Nephron (organoid): Measurements from ENCODE around the gene C1orf21.

ENCODE experiments used
- H3K27ac Mint-ChIP-seq, 3 experiments: 2 replicates each; pipeline ENCODE4 v1.8.0; 2020; ENCODE audit warnings: mixed read lengths in 3 of 3, mild to moderate bottlenecking in 2 of 3, moderate library complexity in 1 of 3
- H3K27me3 Mint-ChIP-seq: 2 replicates; pipeline ENCODE4 v1.8.0; 2021; ENCODE audit warnings: low read depth, mild to moderate bottlenecking, moderate library complexity, mixed read lengths
- H3K36me3 Mint-ChIP-seq: 2 replicates; pipeline ENCODE4 v1.8.0; 2020; ENCODE audit warnings: low read depth, mixed read lengths
- H3K4me1 Mint-ChIP-seq: 2 replicates; pipeline ENCODE4 v1.8.0; 2020; ENCODE audit warnings: mixed read lengths
- H3K4me3 Mint-ChIP-seq, 3 experiments: 2 replicates each; pipeline ENCODE4 v1.8.0; 2020; ENCODE audit warnings: mild to moderate bottlenecking in 3 of 3, mixed read lengths in 3 of 3, moderate library complexity in 2 of 3
- H3K9me3 Mint-ChIP-seq: 2 replicates; pipeline ENCODE4 v1.8.0; 2020; ENCODE audit warnings: mixed read lengths
- CTCF ChIP-seq, 3 experiments: fragments of 200-600 bp; sonication (generic); IDR thresholded peaks; one replicate each; pipeline ENCODE4 v1.5.0; 2021; ENCODE audit warnings: antibody characterized with exemption in 3 of 3; ENCODE audit not compliant: unreplicated experiment in 3 of 3

C1orf21 gene

DNA sequence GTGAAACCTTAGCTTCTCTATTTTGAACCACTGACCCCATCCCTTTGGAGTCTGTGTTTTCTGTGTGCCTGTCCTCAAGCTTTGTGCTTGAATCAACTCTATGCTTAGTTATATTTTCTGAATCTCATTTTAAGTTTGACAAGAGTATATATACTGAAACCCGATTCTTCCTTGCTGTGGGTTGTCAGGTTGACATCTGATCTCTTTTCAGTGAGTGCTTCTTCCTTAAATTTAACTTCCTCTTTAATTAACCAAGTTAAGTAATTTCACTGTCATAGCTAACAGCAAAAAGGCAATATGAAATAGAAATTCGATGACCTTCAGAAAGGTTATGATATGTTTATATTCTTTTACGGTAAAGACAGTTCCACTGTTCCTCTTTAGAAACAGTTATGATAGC lies 69.4 kb downstream of the C1orf21 start:
- peaks cover 34% of the 10 kb centered on the region for H3K4me1 Mint-ChIP-seq
- H3K36me3 Mint-ChIP-seq: no peaks in the 10 kb centered on the region
- H3K27me3 Mint-ChIP-seq: no peaks in the 10 kb centered on the region
- H3K9me3 Mint-ChIP-seq: no peaks in the 10 kb centered on the region
- no peak for TF ChIP-seq CTCF (IDR thresholded peaks at IDR 0.05; ENCODE audit: unreplicated experiment in 3 of 3)
- peak overlapping the region in 1 of 3 experiments; percentile 9 for H3K27ac Mint-ChIP-seq
- no peak overlapping the region for H3K4me3 Mint-ChIP-seq

GRCh38 chr1:184457500-184457899 lies 70.7 kb downstream of the C1orf21 start:
- no peak for TF ChIP-seq CTCF (IDR thresholded peaks at IDR 0.05; ENCODE audit: unreplicated experiment in 3 of 3)
- no peak overlapping the region for H3K27ac Mint-ChIP-seq
- no peak overlapping the region for H3K4me3 Mint-ChIP-seq

DNA sequence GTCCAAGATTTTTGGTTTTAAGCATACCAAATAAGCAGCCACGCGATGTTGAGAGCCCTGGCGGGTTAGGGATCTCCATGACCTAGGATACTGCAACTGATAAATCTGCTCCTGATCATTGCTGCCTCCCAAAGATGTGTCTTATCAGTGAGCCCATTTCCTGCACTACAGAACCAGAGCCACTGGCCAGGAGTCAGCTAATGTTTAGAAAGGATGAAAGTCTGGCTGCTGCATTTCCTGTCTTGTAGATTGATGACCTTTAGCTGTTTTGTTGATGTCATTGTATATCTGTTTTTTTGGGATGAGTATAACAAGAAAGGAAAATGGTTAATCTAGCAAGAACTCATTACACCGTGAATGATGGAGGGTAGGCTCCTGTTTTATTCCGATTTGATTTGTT lies 74.5 kb downstream of the C1orf21 start:
- Mint-ChIP-seq H3K27ac (no peak overlapping the region), H3K27me3 (no peaks in the 10 kb centered on the region), H3K36me3 (no peaks in the 10 kb centered on the region), H3K9me3 (no peaks in the 10 kb centered on the region), H3K4me1 (peaks cover 18% of the 10 kb centered on the region), H3K4me3 (no peak overlapping the region)
- no peak for TF ChIP-seq CTCF (IDR thresholded peaks at IDR 0.05; ENCODE audit: unreplicated experiment in 3 of 3)

More at GRCh38 chr1:184457500-184457899, 70.7 kb downstream of the C1orf21 start:
- Mint-ChIP-seq H3K4me1 (peaks cover 34% of the 10 kb centered on the region), H3K27me3 (no peaks in the 10 kb centered on the region), H3K9me3 (no peaks in the 10 kb centered on the region), H3K36me3 (no peaks in the 10 kb centered on the region)

- H3K9me3 Mint-ChIP-seq: no peaks in the 10 kb centered on the region
- TF ChIP-seq CTCF (IDR thresholded peaks at IDR 0.05; ENCODE audit: unreplicated experiment in 3 of 3): no peak
- no peaks in the 10 kb centered on the region for H3K27me3 Mint-ChIP-seq
- H3K27ac Mint-ChIP-seq: no peak overlapping the region
- H3K4me1 Mint-ChIP-seq: peaks cover 11% of the 10 kb centered on the region
- H3K36me3 Mint-ChIP-seq: no peaks in the 10 kb centered on the region
- H3K4me3 Mint-ChIP-seq: no peak overlapping the region
These were observed 75.3 kb downstream of the C1orf21 start for GRCh38 chr1:184462155-184462554.

- Mint-ChIP-seq H3K27ac (no peak overlapping the region), H3K36me3 (no peaks in the 10 kb centered on the region), H3K4me3 (no peak overlapping the region), H3K4me1 (peaks cover 5% of the 10 kb centered on the region), H3K27me3 (no peaks in the 10 kb centered on the region), H3K9me3 (no peaks in the 10 kb centered on the region)
- no peak for TF ChIP-seq CTCF (IDR thresholded peaks at IDR 0.05; ENCODE audit: unreplicated experiment in 3 of 3)
These were observed 76.2 kb downstream of the C1orf21 start for GRCh38 chr1:184462990-184463389.

- H3K9me3 Mint-ChIP-seq: no peaks in the 10 kb centered on the region
- no peak overlapping the region for H3K4me3 Mint-ChIP-seq
These were observed 76.9 kb downstream of the C1orf21 start for GRCh38 chr1:184463680-184464079.

More at GRCh38 chr1:184463680-184464079, 76.9 kb downstream of the C1orf21 start:
- no peak for TF ChIP-seq CTCF (IDR thresholded peaks at IDR 0.05; ENCODE audit: unreplicated experiment in 3 of 3)
- H3K27me3 Mint-ChIP-seq: no peaks in the 10 kb centered on the region
- H3K36me3 Mint-ChIP-seq: no peaks in the 10 kb centered on the region
- no peaks in the 10 kb centered on the region for H3K4me1 Mint-ChIP-seq
- H3K27ac Mint-ChIP-seq: no peak overlapping the region
